ENCODE results near the gene ANKRD11.
"Not testable (repeated sequence)": the region's sequence is repeated elsewhere in the genome, so short reads cannot be mapped to it uniquely, and the experiment has no call there.

The ANKRD11 gene

DNA sequence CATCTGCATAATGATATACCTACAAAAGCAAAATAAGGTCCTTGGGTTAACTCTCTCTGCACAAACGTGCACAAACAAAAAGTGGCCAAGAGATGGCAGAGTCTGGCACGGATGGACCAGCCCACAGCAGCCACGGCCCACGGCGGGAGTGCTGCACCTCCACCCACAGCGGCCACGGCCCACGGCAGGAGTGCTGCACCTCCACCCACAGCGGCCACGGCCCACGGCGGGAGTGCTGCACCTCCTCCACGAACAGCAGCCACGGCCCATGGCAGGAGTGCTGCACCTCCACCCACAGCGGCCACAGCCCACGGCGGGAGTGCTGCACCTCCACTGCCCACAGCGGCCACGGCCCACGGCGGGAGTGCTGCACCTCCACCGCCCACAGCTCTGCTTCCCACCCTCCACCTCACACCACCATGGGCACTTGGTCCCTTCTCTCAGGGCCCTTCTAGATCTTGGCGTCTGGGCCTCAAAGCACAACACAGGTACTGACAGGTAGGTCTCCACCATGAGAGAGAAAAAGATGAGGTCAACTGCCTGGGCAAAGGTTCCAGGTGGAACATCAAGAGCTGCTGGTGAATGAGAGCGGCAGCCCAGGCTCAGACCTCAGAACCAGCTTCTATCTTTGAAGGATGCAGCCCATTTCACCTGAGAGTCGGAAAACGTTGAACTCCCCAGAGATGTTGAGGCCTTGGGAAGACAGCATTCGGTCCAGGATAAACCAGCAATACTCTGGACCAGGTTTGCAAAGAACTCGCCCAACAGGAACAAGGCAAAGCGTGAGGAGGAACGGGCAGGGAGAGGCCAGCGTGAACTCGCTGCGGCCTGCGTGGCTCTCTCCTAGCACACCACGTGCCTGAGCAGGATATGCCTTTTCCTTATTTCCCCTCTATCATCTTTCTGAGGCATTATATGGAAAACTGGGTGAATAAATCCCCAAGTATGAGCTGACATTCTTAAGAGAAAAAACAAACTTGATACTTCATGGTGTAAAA lies 148.4 kb downstream of the ANKRD11 start:
- DNase-seq, result no peak

DNA sequence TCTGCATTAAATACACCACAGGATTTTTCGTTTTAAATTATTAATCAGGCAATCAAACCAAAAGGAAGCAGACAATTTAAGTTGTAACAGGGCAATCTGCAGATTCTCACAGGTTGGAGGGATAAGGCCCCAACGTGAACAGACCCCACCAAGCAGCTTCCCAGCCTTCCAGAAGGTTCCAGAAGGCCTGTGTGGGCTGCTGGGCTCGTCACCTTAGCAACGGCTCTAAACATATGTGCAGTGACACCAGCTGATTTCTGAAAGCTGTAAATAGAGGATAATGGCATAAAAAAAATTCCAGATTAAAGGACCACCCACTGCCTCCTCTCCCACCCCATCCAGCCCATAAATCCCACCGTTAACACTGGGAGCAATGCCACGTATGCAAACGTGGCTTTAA lies 149.1 kb downstream of the ANKRD11 start:
- DNase-seq, result no peak

DNA sequence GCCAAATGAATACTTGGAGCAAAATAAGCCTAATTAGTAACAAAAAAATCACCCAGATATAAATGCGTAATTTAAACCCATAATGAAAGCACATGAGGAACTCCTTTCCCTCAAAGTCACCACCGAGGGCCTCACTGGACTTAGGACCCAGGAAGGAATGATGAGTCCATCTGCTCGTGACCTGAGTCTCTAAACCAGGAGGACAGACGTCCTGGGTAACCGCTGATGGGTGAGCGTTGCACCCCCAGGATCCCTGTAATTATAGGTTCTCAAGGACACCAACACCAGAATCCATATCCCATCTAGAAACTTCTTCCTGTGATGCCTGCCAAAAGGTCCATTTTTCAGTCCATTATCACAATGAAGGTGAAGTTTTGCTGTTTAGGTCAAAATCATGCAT lies 151.5 kb downstream of the ANKRD11 start:
- no peak for DNase-seq

DNA sequence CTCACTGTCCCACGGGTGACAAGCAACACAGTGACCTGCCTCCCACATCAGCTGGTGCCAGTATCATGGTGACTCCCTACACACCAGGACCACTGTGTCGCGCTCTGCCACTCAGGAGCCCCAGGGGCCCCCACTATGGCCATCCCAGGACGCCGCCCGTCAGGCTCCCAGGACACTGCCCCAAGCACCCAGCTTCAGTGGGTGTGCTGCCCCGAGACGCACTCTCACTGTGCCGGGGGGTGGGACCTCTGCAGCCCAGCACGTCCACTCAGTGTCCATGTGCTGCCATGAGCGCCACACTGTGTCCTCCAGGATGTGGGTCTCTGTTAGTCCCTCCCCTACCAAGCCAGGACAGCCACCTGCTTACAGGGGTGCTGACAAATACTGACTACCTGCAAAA lies 152.4 kb downstream of the ANKRD11 start:
- no peak for DNase-seq

DNA sequence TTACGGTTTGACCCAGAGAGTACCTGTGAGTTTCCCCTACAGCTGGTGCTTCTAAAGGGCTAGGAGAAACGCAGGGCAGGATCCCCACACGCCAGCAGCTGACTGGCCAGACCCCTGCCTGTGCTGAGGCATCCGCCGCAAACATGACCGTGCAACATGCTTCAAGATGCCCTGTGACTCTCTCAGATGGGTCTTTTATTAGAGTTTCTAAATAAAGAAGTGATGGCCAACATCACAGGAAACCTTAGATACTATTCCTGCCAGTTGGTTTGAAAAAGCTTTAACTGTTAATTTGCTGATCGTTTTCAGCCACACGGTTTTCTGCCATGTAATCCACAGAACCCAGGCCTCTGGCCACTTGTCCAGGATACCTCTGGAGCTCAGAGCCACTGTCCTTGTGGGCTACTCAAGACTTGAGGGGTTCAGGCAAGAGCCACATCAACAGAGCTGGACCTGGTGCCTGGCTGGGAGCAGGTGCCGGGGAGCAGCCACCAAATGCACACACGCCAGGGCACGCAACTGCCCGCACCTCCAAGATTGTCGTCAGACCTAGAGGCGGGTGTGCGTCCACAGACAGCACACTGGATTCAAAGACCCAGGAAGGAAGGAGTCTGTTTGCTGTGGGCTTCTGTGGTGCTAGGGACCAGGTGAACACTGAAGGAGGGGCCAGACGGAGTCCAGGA lies 154.4 kb downstream of the ANKRD11 start:
- DNase-seq, result no peak

DNA sequence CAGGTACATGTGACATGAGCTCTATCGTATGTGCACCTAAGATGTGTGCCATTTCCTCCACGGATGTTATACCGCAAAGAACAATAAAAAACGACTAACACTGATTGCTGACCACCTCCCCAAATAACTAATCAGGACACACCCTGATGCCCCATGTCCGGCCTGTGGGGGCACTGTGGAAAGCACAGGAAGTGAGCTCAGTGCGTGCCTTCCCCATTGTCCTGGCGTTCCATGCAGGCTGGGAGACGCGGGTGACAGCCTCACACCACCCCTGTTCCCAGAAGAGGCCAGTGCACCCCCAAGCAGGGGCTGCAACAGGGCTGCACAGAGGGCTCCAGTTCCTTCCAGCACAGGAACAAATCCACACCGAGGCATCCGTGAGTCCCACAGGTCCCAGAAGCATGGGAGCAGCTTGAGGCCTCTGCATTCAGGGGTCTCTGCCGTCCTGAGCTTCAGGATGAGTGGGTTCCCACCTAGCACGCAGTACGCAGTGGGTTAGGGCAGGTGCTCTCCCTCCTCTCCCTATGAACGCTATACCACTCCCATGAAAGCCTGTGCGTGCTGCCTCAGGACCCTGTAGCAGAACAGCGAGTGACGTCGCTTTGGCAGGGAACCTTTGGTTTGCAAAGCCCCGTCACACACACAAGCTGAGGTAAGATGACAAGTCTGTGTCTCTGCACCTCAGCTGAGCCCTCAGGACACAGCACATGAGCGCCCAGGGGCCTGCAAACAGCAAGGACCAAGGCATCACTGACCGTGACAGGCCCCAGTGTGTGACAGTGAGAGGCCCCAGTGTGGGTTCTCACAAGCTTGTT lies 155.2 kb downstream of the ANKRD11 start:
- no peak for DNase-seq

DNA sequence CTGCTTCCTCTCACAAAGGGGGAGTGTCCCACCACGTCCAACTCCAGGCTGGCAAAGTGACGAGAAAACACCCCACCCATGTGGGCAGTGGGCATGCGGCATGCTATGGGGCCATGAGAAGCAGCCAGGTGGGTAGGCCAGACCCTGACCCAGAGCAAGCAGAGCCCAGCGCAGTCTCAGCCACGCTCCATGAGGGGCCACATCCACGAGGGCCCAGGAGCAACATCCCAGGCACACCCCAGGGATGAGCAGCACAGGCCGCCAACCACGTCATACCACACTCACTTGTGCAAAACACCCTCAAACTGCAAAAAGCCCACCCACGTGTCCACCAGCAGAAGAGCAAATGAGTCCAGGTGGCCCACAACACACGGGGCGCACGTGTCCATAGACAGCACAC lies 155.9 kb downstream of the ANKRD11 start:
- no peak for DNase-seq

DNA sequence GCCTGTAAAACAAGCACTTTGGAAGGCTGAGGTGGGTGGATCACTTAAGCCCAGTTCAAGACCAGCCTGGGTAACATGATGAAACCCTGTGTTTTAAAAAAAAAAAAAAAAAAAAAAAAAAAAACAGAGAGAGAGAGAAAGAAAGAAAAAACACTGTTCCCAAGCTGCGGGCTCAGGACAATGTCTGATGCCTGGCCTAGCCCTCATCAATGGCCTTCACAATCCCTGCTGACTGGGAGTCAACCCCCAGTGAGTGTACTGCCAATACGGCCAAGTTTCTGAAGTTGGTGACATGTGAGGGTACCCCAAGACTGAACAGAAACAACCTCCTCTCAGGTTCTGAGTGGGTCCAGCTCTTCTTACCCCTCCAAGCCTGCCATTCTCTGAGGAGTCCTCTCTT lies 156.3 kb downstream of the ANKRD11 start:
- no peak for DNase-seq

DNA sequence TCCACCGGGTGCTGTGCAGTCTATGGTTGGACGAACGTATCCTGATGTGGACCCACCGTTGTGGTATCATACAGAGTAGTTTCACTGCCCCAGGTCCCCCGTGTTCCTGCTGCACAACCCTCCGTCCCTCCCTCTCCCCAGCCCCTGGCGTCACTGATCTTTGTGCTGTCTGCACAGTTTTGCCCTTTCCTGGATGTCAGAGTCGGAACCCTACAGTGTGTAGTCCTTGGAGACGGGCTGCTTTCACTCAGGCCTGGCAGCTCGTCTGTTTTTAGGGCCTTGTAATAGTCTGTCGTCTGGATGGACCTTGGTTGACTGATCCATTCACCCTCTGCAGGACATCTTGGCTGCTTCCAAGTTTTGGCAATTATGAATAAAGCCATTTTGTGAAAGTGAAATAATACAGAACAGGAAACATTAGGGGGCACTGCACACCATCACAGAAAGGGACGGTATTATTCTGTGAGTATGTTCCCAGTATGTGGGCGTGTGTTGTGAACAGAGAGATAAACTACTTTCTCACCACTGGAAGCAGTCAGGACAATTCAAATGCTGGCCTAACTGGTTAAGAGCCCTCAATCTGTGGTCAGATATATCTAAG lies 156.9 kb downstream of the ANKRD11 start:
- DNase-seq, result peak; percentile 2

DNA sequence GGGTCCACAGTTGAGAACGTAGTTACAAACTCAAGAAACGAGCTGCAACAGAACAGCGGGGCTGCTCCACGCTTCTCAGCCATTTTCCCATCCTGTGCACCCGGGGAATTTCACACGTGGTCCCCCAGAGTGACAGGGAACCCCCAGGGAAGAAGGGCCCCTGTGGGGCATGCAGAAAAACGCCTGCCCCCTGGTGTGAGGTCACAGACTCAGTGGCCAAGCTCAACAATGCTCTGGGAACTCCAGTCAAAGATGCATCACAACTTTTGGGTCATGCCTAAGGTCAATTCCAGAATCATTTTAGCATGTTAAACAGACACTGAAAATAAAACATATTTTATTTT lies 157.5 kb downstream of the ANKRD11 start:
- DNase-seq, result no peak

DNA sequence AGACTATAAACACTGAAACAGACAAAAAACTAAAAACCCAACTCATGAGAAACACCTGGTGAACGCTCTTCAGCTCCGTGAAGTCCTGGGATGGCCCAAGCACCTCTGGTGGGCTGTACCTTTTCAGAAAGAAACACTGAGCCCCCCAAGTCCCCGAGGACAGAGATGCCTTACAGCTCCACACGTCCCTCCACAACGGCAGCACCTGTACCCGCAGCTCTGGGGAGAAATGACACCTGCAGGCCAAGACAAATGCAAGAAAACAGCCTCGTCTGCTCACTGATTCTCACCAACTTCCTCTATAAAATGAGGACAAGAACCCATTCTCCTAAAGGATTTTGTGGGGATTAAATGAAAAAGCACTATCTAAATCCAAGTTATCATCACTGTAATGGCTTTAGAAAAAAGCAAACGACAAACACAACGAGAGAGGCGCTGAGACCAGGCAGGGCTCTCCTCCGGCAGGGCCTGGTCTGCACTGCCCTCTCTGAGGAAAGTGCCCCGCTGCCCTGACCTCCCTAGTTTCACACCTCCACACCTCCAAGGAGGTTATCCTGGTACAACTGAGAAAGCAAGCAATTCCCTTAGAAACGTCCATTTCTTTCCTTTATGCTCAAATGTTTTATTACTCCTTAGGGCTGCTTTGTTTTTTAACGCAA lies 158.0 kb downstream of the ANKRD11 start:
- DNase-seq, result no peak

DNA sequence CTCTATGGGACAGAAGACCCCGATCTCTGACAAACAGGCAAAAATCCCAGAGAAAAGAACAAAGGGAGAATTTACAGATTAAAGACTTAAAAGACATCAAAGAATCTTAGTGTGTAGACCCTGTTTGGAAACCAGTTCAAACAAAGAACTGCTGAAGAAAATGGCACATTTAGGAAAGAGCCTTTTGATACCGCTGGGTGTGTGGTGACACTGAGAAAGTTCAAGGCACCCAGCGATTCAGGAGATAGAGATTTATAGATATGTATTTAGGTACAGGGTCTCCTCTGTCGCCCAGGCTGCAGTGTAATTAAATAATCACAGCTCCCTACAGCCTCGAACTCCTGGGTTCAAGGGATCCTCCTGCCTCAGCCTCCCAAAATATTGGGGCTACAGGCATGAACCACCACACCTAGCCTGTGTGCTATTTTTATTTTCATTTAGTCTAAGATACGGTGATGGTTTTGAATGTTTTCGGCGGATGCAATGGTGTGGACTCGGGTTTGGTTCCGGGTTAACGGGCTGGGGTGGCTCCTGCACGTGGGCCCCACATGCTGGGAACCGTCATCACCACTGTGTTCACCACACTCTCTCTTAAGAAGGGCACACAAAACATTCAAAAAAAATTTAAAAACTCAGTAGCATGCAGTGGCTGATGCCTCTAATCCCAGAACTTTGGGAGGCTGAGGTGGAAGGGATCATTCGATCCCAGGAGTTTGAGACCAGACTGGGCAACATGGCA lies 158.8 kb downstream of the ANKRD11 start:
- DNase-seq, result no peak

DNA sequence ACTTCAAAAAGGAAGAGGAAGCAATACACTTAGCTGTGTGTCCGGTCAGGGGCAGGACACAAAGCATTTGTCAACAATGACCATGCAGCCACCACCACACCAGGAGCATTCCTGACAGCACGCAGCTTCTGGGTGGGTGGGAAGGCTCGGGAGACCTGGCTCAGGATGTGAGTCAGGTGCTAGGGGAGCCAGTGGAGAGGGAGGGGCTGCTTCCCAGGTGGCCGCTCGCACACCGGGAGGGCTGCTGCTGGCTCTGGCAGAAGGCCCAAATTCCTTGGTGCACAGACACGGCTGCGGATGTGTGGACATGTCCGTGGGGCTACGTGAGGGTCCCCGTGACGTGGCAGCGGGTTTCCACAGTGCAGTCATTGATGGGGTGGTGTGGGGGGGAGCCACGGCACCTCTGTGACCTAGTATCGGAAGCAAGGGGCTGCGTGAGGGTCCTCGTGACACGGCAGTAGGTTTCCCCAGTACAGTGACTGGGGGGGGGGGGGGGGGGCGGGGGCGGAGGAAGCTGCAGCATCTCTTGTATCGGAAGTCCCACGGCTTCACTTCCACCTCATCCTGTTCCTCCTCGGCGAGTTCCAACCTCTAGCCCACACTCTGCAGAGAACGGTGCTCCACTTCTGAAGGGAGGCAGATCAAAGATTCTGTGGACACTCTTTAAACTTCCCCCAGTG lies 160.0 kb downstream of the ANKRD11 start:
- DNase-seq, result no peak

DNA sequence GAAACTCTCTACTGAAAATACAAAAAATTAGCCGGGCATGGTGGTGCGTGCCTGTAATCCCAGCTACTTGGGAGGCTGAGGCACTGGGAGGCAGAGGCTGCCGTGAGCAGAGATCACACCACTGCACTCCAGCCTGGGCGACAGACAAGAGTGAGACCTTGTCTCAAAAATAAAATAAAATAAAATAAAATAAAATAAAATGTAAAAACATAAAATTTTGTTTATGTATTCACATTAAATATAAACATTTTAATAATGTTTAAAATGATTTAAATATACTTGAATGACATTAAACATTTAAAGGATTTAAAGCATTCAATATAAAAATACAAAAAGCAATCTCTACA lies 160.6 kb downstream of the ANKRD11 start:
- DNase-seq, result not testable (repeated sequence)

DNA sequence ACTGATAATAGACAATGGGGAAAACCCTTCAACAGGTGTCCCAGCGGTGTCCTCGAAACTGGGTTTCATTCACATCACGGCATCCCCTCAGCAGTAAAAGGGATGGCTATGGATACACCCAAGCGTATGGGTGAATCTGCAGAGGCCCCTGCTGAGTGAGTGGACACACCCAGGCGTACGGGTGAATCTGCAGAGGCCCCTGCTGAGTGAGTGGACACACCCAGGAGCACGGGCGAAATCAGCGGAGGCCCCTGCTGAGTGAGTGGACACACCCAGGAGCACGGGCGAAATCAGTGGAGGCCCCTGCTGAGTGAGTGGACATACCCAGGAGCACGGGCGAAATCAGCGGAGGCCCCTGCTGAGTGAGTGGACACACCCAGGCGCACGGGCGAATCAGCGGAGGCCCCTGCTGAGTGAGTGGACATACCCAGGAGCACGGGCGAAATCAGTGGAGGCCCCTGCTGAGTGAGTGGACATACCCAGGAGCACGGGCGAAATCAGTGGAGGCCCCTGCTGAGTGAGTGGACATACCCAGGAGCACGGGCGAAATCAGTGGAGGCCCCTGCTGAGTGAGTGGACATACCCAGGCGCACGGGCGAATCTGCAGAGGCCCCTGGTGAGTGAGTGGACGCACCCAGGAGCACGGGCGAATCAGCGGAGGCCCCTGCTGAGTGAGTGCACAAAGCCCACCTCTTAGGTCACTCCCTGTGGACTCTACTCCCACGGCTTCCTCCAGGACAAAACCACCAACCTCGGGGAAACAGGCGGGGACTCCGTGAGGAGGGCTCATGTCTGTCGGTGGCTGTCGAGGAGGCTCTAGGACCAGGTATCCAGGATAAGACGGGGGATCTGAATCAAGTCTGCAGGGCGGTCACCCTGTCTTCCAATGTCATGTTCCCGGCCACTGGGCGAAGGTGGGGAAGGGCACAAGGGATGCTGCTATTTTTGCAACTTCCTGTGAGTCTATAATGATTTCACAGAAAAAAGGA lies 161.7 kb downstream of the ANKRD11 start:
- DNase-seq, result not testable (repeated sequence)

DNA sequence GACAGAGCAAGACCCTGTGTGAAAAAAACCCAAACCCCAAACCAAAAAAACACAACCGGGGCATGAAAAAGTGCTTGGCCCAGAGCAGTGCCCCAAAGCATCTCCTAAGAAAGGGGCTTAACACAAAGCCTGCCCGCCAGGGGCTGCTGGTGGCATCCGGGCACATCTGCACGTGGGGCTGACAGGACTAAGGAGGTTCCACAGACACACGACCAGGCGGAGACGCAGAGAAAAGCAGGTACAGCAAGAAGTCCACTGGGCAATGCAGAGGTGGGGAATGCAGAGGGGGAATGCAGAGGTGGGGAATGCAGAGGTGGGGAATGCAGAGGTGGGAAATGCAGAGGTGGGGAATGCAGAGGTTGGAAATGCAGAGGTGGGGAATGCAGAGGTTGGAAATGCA lies 163.6 kb downstream of the ANKRD11 start:
- DNase-seq, result no peak

DNA sequence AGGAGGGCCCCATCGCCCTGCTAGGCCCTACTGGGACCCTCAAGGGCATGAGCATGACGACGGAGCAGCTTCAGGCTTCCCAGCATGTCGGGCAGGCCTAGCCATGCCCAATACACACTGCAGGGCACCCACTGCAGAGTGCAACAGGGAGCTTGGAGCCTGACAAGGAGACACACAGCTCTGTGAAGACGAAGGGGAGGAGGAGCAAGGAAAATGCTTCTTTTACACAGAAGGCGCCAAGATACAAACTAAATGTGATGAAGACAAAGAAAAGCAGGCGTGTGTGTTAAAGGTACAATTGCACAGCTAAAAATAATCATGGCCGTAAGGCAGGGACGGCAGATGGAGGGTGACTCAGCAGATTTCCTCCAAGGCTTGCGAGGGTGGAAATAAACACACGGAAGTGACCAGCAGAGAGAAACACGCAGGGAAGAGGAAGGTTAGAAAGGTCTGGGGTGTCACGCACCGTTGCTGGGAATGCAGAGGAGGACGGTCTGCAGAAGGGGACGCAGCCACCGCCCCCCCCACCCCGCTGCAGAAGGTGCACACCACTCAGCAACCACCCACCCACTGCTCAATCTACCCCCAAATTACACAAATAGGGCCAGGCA lies 164.4 kb downstream of the ANKRD11 start:
- no peak for DNase-seq

DNA sequence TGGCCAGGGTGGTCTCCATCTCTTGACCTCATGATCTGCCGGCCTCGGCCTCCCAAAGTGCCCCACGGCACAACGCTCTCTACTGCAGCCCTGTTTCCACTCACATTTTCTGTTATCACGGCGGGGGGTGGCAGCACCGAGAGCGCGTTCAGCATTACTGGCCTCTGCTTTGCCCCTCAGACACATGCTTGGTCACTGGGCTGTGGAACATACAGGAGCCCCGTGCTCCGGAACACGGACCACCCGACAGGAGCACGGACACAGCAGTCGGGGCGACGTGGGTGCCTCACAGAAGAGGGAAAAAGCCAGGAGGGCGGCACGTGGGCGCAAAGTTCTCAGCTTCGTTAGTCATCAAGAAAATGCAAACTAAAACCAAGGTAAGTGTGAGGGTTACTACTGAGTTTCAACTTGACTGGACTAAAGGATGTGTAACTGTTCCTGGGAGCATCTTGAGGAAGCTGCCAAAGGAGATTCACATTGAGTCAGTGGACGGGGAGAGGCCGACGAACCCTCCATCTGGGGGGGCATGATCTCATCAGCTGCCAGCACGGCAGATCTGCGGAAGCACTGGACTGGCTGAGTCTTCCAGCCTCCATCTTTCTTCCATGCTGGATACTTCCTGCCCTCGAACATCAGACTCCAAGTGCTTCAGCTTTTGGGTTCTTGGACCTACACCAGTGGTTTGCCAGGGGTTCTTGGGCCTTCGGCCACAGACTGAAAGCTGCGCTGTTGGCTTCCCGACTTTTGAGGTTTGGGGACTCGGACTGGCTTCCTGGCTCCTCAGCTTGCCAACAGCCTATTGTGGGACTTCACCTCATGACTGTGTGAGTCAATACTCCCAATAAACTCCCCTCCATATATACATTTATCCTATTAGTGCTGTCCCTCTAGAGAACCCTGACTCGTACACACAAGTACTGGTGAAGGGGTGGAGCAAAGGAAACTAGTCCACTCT lies 166.0 kb downstream of the ANKRD11 start:
- no peak for DNase-seq
